DMS53 treated with DMSO at 0.1 percent for 48 hours (cell line): Measurements from ENCODE around the gene SLC38A11.
"Not testable (repeated sequence)": the region's sequence is repeated elsewhere in the genome, so short reads cannot be mapped to it uniquely, and the experiment has no call there.

Experiments used
- DNase-seq: peaks from one replicate; lab custom pipeline; 2025; ENCODE audit not compliant: unreplicated experiment; lab: John Stamatoyannopoulos, UW

The SLC38A11 gene, protein sequence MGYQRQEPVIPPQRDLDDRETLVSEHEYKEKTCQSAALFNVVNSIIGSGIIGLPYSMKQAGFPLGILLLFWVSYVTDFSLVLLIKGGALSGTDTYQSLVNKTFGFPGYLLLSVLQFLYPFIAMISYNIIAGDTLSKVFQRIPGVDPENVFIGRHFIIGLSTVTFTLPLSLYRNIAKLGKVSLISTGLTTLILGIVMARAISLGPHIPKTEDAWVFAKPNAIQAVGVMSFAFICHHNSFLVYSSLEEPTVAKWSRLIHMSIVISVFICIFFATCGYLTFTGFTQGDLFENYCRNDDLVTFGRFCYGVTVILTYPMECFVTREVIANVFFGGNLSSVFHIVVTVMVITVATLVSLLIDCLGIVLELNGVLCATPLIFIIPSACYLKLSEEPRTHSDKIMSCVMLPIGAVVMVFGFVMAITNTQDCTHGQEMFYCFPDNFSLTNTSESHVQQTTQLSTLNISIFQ

DNA sequence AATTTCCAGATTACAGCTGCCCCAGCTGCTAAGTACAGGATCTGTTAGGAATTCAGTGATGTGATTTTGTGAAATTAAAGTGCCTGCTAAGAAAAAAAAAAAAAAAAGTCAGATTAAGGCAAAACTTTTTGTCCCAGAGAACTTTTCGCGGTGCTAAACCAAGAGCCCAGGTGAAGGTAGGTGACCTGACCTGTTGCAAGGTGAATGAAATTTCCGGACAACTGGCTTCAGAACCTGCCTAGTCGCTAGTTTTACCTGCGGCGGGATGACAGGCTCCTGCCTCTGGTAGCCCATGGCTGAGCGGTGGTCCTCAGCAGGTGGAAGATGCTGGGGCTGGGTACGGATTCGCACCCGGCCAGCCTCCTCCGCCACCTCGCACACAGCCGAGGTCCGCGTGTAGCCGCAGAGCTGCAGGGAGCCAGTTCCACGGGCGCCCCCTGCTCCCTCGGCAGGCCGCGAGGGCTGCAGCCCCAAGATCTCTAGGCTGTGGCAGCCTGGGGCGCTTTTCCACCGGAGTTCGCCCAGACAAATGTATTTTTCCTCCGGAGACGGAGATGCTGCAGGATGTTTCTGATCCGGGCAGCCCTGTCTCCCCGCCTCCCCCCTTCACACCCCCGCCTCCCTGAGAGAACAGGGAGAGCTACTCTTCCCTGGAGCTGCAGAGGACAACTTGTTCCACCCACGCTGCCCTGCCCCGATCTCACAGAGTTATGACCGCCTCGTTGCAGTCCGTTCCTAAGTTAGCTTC lies at the start of gene SLC38A11:
Gene SLC38A11, minus strand, starts transcription at position 572 of the 748 bp plus-strand sequence. Its CDS starts 278 bp downstream, at position 294.
- peak; percentile 61 for DNase-seq

DNA sequence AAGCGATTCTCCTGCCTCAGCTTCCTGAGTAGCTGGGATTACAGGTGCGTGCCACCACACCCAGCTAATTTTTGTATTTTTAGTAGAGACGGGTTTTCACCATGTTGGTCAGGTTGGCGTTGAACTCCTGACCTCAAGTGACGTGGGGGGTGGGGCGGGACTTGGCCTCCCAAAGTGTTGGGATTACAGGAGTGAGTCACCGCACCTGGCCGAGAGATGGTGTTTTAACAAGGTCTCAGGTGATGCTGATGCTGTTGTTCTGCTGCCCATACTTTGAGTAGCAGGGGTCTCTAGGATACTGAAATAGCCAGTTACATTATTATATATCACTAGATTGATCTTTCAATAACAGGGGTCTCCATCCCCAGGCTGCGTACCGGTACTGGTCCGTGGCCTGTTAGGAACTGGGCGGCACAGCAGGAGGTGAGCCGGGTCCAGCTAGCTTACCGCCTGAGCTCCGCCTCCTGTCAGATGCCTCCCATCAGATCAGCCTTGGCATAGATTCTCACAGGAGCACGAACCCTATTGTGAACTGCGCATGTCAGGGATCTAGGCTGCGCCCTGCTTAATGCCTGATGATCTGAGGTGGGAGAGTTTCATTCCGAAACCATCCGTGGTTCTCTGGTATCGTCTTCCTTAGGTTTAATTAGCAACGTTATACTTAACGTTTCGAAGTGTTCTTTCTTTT lies 48.3 kb upstream of the SLC38A11 start:
- no peak for DNase-seq

DNA sequence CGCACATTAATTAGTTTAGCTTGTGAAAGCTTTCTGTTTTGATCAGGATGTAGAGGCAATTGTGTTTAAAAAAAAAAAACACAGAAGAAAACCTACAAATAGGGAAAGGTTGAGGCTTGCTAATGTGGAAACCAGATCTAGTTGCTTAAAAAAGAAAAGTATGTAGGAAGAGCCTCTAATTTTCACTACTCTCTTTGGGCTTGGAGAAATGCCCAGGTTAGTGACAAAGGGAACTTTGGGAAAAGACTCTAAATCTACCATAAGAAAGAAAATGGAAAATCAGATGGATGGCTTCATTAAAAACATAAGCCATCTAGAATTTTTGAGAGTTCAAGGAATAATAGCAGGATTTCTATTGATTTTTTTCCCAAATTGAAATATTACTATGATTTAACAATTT lies 47.3 kb upstream of the SLC38A11 start:
- DNase-seq, result no peak

DNA sequence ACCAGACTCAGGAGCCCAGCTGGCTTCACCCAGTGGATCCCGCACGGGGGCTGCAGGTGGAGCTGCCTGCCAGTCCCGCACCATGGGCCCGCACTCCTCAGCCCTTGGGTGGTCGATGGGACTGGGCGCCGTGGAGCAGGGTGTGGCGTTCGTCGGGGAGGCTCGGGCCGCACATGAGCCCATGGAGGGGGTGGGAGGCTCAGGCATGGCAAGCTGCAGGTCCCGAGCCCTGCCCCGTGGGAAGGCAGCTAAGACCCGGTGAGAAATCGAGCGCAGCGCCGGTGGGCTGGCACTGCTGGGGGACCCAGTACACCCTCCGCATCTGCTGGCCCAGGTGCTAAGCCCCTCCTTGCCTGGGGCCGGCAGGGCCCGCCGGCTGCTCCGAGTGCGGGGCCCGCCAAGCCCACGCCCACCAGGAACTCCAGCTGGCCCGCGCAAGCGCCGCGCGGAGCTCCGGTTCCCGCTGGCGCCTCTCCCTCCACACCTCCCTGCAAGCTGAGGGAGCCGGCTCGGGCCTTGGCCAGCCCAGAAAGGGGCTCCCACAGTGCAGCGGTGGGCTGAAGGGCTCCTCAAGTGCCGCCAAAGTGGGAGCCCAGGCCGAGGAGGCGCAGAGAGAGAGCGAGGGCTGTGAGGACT lies 39.5 kb upstream of the SLC38A11 start:
- DNase-seq, result not testable (repeated sequence)

DNA sequence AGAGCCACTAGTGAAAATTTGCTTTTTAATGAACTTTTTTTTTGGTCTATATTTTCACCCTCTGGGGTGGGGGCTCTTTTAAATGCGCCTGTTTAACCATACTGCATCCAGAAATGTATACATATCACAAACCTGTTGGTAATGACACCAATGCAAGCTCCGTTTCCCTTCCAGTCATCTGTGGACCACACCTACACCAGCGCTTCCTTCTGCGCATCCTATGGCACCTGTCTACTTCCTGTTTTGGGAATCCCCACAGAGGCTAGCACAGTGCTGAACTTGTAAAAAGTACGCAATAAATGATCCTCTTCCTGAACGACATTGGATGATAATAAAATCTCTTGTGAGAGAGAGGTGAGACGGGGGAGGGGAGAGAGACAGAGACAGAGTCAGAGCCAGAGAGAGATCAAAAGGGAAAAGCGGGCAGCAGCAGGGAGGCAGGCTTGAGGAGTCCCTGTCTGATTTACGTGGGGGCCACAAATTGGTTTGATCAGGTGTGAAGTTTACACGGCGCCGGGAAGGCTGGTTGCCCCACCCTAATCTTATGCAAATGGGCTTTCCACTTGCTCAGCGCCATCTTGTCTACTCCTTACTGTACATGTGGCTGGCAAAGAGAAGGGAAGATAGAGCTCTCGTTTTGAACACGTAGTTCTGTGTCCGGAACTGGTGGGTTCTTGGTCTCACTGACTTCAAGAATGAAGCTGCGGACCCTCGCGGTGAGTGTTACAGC lies 38.1 kb upstream of the SLC38A11 start:
- DNase-seq, result no peak

DNA sequence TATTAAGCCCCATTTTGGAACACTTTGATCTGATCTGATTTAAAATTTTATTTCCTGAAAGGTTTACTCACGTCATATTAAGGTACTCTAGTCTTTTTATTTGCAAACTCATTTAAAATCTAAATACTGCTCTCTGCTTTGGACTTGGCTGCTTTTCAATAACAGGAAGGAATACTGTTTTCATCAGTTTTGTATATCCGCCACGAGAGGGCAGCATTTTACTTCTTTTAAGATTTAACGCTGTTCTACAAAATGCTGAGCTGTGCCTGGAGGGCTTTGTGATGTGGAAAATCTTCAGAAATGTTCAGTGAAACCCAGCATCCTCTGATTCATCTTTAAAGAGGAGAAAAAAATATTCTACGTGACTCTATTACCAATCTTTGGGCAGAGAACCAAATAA lies 37.5 kb upstream of the SLC38A11 start:
- peak; percentile 84 for DNase-seq

DNA sequence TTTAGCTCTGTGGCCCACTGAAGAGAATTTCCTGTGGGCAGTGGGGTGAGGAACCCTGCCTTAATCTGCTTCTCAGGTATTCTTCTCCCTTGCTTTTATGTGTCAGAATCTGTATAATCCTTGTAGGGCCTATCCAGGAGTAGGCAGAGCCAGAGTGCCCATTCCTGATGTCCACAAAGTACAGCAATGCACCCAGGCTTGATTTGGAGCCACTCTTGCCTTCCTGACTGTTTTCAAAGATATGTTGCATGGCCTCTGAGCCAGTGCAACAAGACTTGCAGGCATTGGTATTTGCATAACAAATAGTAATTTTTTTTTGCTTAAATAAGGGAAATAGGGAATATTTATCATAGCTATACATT lies 36.7 kb upstream of the SLC38A11 start:
- DNase-seq, result not testable (repeated sequence)

DNA sequence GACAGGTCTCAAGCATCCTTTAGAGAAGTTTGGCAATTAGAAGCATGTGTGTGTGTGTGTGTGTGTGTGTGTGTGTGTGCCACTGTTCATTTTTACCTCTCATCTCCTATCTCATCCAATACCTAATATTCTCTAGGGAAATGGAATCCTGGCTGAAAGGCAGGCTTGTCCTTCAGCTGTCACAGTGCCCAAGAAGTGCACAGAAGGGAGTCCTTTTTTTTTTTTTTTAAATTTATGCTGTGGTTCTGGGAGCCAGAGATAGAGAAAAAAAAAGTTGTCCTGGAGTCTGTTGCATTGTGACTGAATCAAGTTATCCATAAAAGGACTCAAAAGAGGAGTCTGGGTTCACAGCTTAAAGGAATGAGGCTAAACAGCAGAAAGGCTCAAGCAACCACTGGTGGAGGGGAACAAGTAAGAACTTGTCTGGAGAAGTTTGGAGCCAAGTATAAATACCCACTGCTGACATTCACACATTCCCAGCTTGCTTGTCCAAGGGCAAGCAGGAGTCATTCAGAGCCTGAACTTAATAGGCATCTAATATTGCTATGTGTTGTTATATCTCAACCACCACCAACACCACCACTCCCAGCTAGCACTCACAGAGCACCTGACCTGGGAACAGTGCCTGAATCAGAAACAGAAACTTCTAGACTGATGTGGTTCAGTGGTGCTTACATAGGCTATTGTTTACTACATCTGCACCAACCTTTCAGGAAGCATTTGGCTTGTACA lies 36.2 kb upstream of the SLC38A11 start:
- peak; percentile 11 for DNase-seq

DNA sequence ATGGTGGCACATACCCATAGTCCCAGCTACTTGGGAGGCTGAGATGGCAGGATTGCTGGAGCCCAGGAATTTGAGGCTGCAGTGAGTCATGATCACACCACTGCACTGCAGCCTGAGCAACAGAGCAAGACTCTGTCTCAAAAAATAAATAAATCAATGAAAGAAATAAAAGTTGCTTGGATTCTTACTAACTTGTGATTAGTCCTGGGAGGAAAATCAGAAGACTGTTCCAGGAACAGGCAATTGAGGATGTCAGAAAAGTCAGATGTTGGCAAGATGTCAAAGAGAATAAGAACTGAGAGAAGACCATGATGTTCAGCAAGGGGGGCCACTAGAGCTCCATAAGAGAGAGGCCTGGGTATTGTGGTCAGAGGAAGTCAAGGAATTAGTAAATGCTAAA lies 35.6 kb upstream of the SLC38A11 start:
- not testable (repeated sequence) for DNase-seq

DNA sequence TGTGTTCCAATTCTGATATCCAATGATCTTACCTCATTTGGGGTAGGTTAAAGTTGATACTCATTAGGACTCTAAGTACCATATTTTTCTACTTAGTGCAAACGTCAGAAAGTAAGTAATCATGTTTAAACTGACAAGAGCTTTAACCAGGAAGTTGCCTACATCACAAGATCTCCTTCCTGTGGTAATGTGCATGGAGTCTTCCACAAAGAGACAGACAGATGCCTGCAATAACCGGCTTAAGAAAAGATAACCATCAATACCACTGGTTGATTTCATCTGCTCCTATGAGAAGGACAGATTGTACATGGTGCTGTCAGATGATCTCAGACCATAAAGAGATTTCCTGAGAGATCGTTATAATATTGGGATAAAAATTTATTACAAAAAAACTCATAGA lies 33.5 kb upstream of the SLC38A11 start:
- not testable (repeated sequence) for DNase-seq

DNA sequence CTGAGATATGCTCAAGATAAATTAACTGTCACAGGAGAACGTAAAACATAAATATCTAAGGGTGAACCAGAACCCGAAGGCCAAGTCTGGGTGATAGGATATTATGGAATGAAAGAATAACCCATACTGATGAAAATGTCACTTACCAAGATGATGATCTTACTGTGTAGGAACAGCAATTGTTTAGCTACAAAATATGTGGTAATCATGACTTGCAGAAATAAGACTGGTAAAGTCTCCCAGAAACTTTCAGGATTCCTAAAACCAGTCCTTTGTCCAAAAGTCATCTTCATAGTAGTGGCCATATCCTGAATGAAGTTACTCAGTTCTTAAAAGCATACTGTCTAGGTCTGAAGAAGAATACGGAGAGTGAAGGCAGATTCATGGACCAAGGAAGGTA lies 30.7 kb upstream of the SLC38A11 start:
- not testable (repeated sequence) for DNase-seq

DNA sequence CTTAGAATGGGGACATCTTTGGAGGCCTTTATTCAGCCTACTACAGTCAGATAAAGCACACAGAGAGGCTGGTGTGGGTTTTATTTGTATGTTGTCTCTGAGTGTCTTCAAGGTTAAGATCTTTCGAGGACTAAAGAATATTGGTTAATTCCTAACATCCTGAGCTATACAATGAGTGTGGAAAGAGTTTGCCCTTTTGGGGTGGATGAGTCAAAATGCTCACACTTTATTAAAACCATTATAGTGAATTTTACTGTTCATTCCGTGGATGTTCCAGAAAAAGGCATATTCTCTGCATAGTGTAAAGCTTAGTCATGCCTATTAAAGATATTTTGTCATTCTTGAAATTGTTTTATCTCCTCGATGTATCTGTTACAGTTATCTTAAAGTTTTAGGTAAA lies 29.1 kb upstream of the SLC38A11 start:
- no peak for DNase-seq

DNA sequence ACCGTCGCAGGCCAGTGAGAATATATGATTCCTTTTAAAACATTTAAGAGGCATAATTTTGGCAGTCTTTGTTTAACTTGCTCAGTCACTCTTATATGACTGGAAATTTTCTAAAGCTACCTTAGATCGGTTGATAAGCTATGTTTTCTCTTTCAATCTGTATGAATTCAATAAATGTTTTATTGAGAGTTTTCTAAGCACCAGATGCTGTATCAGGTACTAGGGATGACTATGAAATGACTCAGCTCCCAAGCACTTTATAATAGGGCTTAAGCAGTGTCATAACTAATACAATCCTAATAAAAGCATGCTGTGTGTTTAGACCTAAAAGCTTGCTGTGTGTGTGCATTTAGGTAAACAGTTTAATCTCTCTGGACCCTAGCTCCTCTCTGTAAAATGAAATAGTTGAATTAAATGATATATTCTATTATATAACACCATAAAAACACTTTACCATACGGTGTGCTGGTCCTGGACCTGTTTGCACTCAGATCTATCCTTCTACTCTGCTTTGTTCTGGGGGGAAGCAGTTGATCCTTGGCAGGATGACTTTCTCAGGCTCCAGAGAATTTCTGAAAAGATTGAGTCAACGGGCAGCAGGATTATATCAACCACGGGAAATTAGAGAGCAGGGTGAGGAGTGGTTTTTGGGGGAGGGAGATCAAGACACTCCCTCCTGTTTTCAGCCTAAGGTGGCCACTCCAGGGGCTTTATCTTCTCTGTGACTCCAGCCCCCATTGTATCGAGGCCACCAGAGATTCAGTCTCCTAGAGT lies 26.1 kb upstream of the SLC38A11 start:
- peak; percentile 25 for DNase-seq

DNA sequence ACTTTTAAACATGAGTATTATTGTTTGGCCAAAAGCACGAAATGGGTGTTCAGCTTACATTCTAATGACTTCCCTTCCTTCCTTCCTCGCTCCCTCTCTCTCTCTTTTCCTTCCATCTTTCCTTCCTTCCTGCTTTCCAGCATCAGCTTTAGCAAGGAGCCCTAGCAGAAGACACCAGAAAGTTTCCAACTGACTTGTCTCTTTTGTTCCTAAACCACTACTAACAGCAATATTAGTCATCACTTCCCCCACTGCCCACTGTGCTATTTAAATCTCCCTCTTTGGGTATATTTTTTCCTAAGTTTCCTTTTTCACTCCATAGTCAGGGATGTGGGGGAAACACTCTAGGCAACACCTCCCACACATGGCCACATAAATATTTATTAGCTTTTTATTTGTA lies 25.4 kb upstream of the SLC38A11 start:
- DNase-seq, result not testable (repeated sequence)

DNA sequence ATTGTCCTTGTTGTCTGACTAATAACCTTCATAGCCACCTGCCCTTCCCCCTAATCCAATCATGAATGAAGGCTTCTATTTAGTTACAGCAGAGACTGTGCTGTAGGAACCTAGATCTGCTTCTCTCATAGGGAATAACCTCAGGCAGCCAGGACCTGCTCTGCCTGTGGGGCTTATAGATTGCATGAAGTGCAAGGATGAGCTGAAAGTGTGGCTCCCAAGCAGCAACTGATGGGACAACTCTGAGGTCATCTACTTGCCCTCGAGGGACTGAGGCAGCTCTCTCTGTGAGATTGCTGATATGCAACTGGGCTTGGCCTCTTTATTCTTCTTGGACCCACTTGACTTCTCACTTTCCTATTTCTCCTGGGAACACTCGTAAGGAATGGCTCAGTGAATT lies 23.8 kb upstream of the SLC38A11 start:
- DNase-seq, result no peak

DNA sequence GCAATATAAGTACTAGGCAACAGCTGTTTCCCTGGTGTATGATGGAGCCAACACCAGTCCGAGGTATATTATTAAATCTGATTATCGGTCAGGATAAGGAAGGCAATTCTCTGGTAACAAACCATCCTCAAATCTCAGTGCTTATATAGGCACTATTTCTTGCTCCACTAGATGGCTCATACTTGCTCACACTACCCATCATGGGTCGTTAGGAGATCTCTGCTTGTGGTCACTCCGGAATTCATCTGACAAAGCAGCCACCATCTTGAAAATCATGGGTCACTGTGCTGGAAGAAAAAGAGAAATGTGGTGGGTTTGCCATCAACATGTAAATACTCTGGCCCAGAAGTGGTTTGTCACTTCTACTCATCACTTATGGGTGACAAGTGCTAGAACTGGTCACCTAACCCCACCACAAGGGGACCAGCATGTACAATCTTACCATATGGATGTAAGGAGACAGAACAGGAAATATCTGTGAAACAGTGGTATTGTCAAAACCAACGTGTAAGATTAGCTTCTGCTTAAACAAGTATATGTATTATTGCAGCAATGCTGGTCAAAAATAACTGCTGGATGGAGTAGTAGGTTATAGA lies 21.6 kb upstream of the SLC38A11 start:
- DNase-seq, result not testable (repeated sequence)

DNA sequence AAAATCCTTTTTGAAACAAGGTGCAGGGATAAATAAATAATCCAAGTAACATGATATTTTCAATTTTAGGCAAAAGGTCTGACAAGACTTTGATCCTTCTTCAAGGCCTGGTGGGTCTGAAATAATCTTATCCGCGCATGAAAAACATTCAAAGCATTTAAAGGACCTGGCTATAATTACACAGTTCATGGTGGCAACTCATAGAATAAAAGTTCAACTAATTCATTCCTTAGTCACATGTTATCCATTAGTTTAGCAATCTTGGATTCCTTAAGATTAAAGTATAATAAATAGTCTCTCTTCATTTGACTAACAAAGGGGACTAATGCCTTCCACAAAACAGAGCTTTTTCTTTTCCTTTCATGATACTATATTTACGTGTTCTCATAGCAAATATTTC lies 21.0 kb upstream of the SLC38A11 start:
- DNase-seq, result no peak

DNA sequence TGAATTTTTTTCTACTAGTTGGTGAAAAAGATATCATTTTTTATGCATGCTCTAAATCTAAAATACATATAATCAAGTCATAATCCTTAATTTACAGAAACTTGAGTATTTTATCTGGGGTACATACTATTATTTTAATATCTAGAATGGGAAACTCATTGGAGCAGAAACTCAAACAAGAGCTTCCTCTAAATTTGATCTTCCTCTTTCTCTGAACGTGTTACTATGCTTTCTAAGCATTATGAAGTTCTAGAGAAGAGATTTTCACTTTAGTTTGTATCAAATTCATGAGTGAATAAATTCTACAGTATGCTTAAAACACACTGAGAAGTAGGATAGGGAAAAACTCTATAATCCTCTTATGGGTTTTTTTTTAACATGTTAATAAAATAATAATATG lies 20.6 kb upstream of the SLC38A11 start:
- no peak for DNase-seq

DNA sequence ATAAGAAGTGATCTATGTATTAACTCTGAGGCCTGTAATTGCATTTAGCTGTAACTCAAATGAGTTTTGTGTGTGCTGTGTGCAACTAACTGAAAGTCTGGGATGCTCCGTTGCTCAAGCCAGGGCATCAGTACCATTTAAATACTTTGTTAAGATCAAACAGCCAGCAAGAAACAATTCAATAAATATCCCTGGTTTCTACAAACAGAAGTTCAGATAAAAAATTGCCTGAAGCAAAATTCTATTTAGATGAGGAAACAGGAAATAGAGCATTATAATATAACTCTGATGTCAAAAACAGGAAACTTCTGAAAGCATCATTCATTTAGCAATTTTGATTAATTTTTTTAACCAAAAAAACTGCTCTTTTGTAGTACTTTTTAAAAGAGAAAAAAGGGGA lies 18.9 kb upstream of the SLC38A11 start:
- no peak for DNase-seq
